ENCODE measurements around the gene TNIK.

Gene TNIK

GRCh38 chr3:171173736-171174135, 286.5 kb downstream of the TNIK start:
- no peak for FAIRE-seq
- TF ChIP-seq POLR2A (IDR thresholded peaks at IDR 0.05; ENCODE audit: low read depth, low read length) (no peak), POLR2AphosphoS5 (IDR thresholded peaks at IDR 0.05; ENCODE audit: low read depth, low read length) (no peak), TAF1 (IDR thresholded peaks at IDR 0.05; ENCODE audit: borderline replicate concordance, low read depth, low read length) (no peak)

DNA sequence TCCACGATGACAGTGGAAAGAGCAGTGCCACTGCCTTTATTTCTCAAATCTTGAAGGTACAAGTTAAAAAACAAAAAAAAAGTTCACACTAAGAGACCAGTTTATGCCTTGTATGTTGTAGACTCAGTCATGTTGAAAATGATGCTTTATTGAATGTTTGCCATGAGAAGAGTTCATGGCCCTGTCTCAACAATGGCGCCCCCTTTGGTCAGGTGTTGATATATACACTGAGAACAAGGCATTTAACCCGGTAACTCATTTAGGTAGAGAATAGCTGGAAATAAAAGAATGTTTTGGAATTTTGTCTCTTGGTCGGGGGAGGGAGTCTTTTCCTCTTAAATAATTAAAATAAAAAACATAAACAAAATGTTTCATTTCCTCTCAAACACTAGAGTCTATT, 288.1 kb downstream of the TNIK start:
- FAIRE-seq: no peak
- no peak for DNase-seq (ENCODE audit: insufficient read length)
- TF ChIP-seq POLR2A (IDR thresholded peaks at IDR 0.05; ENCODE audit: low read depth, low read length) (no peak), POLR2AphosphoS5 (IDR thresholded peaks at IDR 0.05; ENCODE audit: low read depth, low read length) (no peak), TAF1 (IDR thresholded peaks at IDR 0.05; ENCODE audit: borderline replicate concordance, low read depth, low read length) (no peak)

More at GRCh38 chr3:171173736-171174135, 286.5 kb downstream of the TNIK start:
- DNase-seq (ENCODE audit: insufficient read length): no peak

- TF ChIP-seq POLR2A (IDR thresholded peaks at IDR 0.05; ENCODE audit: low read depth, low read length) (no peak), TAF1 (IDR thresholded peaks at IDR 0.05; ENCODE audit: borderline replicate concordance, low read depth, low read length) (no peak), POLR2AphosphoS5 (IDR thresholded peaks at IDR 0.05; ENCODE audit: low read depth, low read length) (no peak)
- no peak for DNase-seq (ENCODE audit: insufficient read length)
- no peak for FAIRE-seq
Measured at GRCh38 chr3:171169866-171170265, 290.3 kb downstream of the TNIK start.

GRCh38 chr3:171169443-171169842, 290.8 kb downstream of the TNIK start:
- DNase-seq (ENCODE audit: insufficient read length): no peak
- FAIRE-seq: no peak
- TF ChIP-seq TAF1 (IDR thresholded peaks at IDR 0.05; ENCODE audit: borderline replicate concordance, low read depth, low read length): no peak
- no peak for TF ChIP-seq POLR2A (IDR thresholded peaks at IDR 0.05; ENCODE audit: low read depth, low read length)
- no peak for TF ChIP-seq POLR2AphosphoS5 (IDR thresholded peaks at IDR 0.05; ENCODE audit: low read depth, low read length)

DNA sequence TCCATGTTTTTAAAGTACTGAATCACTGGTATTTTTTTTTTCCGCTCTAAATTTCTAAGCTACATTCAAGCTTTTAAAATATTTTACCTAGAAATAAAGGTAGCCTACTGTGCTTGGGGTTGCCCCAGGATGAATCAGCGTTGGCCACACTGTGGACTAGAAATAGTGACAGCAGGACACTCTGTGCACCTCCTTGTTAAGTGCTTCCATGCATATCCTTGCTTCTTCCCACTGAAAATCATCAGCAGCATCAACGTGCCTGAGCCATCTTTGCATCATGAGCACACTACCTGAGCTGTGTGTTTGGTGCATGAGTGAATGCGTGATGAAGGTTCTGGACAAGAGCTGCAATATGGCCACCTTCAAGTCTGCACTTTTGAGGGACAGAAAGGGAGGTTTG, 291.7 kb downstream of the TNIK start:
- no peak for TF ChIP-seq POLR2AphosphoS5 (IDR thresholded peaks at IDR 0.05; ENCODE audit: low read depth, low read length)
- no peak for TF ChIP-seq TAF1 (IDR thresholded peaks at IDR 0.05; ENCODE audit: borderline replicate concordance, low read depth, low read length)
- TF ChIP-seq POLR2A (IDR thresholded peaks at IDR 0.05; ENCODE audit: low read depth, low read length): no peak
- DNase-seq (ENCODE audit: insufficient read length): no peak
- no peak for FAIRE-seq

GRCh38 chr3:171168086-171168485, 292.1 kb downstream of the TNIK start:
- FAIRE-seq (no peak), DNase-seq (ENCODE audit: insufficient read length) (no peak)
- TF ChIP-seq TAF1 (IDR thresholded peaks at IDR 0.05; ENCODE audit: borderline replicate concordance, low read depth, low read length) (no peak), POLR2AphosphoS5 (IDR thresholded peaks at IDR 0.05; ENCODE audit: low read depth, low read length) (no peak), POLR2A (IDR thresholded peaks at IDR 0.05; ENCODE audit: low read depth, low read length) (no peak)

- FAIRE-seq (no peak), DNase-seq (ENCODE audit: insufficient read length) (no peak)
- TF ChIP-seq POLR2A (IDR thresholded peaks at IDR 0.05; ENCODE audit: low read depth, low read length) (no peak), TAF1 (IDR thresholded peaks at IDR 0.05; ENCODE audit: borderline replicate concordance, low read depth, low read length) (no peak), POLR2AphosphoS5 (IDR thresholded peaks at IDR 0.05; ENCODE audit: low read depth, low read length) (no peak)
Measured at GRCh38 chr3:171165983-171166382, 294.2 kb downstream of the TNIK start.

DNA sequence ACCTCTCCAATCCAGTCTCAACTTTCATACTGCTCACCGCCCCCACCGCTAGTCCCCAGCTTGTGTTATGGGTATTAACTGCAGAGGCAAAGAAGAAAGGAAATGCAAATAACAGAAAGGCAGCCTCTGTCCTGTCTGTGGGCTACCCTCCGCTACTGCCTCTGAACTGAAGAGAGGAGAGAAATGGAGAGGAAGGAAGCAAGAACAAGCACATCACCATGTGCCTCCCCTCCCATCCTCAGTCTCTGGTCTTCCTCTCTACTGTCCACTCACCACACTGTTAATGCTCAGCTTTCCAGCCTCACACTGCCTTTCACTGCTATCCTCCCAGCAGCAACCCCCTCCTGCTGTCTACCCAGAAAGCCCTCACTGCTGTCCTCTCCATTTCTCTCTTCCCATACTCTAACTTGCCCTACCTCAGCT, 294.7 kb downstream of the TNIK start:
- FAIRE-seq (peak; percentile 50), DNase-seq (ENCODE audit: insufficient read length) (no peak)
- TF ChIP-seq TAF1 (IDR thresholded peaks at IDR 0.05; ENCODE audit: borderline replicate concordance, low read depth, low read length) (no peak), POLR2AphosphoS5 (IDR thresholded peaks at IDR 0.05; ENCODE audit: low read depth, low read length) (no peak), POLR2A (IDR thresholded peaks at IDR 0.05; ENCODE audit: low read depth, low read length) (no peak)

DNA sequence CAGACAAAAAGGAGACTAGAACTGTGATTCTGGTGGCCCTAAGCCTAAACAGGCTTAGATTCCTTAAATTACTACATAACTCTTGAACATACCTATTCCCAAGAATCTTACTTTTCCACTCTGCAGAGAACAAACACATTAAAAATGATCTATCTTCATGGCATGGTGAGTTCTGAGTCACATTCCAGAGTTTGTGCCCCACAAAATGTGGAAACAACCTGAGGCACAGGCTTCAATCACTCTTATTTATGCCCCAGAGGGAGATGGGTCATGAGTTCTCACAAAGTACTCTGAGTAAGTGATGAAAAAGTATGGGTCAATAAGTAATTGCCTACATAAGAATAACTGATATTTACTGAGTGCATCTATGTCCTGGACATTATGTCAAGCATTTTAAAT, 296.1 kb downstream of the TNIK start:
- DNase-seq (ENCODE audit: insufficient read length): no peak
- no peak for FAIRE-seq
- no peak for TF ChIP-seq POLR2A (IDR thresholded peaks at IDR 0.05; ENCODE audit: low read depth, low read length)
- TF ChIP-seq TAF1 (IDR thresholded peaks at IDR 0.05; ENCODE audit: borderline replicate concordance, low read depth, low read length): no peak
- no peak for TF ChIP-seq POLR2AphosphoS5 (IDR thresholded peaks at IDR 0.05; ENCODE audit: low read depth, low read length)

DNA sequence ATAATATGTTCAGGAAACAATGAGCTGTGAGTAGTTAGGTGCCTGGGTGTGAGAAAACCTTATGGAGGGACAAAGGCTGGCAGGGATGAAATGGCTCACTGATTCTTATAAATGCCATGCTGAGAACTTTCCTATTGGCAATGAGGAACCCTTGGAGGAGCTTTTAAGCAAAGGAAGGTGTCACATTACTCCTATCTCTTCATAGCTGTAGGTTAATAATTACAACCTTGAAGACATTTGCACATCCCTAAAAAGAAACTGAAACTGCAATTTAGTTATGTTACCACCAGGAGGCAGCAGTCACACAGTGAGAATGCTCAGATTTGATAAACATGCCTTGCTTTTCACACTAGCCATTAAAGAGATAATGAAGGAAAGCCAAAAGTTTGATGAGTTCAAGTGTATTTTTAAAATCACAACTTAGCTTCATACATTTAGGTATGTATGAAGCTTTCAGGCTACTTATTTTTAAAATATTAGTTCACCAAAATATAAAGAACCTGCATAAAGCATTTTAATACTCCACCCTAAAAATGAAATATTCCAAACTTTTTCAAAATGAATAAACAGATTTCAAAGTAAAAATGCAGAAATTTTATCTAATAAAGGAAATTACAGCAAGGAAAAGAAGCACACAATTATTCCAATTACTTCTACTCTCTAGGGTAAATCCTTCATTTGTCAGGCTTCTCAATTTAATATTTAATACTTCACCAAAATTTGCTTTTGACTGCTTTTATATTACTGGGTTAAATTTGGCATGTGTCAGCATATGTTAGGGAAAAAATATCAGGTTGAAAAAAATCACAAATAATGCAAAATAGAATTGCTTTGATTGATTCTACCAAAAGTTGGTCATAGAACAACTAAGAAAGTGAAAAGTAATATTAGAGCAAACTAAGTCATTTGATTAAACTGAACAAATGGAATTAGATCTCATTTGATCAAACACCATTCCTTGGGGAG, 296.8 kb downstream of the TNIK start:
- FAIRE-seq (peak; percentile 73), DNase-seq (ENCODE audit: insufficient read length) (no peak)
- TF ChIP-seq POLR2A (IDR thresholded peaks at IDR 0.05; ENCODE audit: low read depth, low read length): no peak

- FAIRE-seq: no peak
- no peak for TF ChIP-seq POLR2A (IDR thresholded peaks at IDR 0.05; ENCODE audit: low read depth, low read length)
- TF ChIP-seq POLR2AphosphoS5 (IDR thresholded peaks at IDR 0.05; ENCODE audit: low read depth, low read length): no peak
- TF ChIP-seq TAF1 (IDR thresholded peaks at IDR 0.05; ENCODE audit: borderline replicate concordance, low read depth, low read length): no peak
- DNase-seq (ENCODE audit: insufficient read length): no peak
Measured at GRCh38 chr3:171160325-171160724, 299.9 kb downstream of the TNIK start.

- FAIRE-seq (no peak), DNase-seq (ENCODE audit: insufficient read length) (no peak)
- TF ChIP-seq TAF1 (IDR thresholded peaks at IDR 0.05; ENCODE audit: borderline replicate concordance, low read depth, low read length) (no peak), POLR2A (IDR thresholded peaks at IDR 0.05; ENCODE audit: low read depth, low read length) (no peak), POLR2AphosphoS5 (IDR thresholded peaks at IDR 0.05; ENCODE audit: low read depth, low read length) (no peak)
Measured at GRCh38 chr3:171159822-171160157, 300.4 kb downstream of the TNIK start.

Measured in GM12892 (cell line).